Measurements from ENCODE around the gene PBOV1.
"Not testable (repeated sequence)": the region's sequence is repeated elsewhere in the genome, so short reads cannot be mapped to it uniquely, and the experiment has no call there.

Gene PBOV1

DNA sequence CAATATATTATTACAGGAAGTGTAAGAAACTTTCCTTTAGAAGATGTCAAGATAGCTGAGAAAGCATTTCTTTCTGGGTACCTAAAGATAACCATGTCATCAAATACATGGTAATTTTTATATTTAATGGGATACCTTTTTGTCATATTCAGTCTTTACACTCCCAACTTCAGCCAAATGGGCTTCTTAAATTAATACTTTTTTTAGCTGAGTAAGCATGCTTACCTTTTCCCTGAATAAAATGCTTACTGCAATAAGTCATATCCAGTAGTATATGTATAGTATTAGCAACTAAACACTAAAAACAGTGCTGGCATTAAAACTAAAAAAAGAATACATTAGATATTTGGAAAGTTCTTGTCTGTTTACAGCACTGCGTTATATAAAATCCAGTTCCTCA lies 17.4 kb upstream of the PBOV1 start:
- no peak for DNase-seq

DNA sequence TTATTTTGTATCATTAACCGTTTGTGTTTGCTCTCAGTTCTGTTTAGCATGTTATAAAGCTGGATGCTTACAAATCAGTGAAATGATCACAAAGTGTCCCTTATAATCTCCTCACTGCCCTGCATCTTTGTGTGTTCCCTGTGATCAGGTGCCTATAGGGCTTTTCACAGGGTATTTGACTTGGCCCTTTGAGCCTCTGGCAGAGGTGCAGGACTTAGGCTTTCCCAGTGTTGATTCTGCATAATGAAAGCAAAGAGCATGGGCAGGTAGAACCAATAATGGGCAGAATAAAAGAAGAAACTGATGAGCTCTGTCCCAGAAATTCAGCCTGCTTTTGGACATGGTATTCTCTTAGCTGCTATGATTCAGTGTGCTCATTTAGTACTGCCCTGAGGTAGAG lies 16.9 kb upstream of the PBOV1 start:
- DNase-seq, result no peak

DNA sequence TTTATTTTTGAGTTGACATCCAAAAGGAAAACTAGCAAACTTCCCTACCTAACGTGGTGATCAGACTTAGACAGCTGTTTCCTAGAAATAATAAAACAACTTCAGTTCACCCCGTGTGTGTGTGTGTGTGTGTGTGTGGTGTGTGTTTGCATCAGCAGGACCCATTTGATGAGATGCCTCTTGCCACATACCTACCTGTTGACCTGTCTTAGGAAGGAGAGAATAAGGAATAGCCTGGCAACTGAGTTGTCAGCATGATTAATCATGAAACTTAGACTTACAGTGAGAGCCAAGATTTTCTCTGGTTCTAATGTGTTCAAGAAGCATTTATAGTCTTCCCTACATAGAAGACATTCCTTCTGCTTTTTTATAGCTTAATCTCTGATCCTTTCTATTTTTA lies 16.1 kb upstream of the PBOV1 start:
- no peak for DNase-seq

DNA sequence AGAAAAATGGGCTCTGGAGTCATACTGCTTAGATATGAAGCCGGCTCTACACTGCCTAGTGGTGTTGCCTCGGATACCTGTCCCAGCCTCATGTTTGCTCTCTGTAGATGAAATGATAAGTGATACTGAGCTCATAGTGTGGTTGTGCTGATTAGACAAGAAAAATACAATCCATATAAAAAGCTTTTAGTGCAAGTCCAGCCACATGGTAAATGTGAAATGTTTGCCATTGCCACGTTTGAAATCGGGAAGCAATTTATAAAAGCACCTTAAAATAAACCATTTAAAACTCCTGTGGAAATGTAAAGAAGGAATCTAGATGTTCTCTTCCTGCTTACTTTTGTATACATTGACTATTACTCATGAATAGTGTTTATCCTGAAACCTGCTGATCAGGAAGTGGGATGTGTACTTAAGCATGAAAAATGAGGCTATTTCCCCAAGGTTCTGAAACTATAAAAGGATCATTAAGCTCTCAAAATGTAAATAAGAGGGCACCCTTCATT lies 13.1 kb upstream of the PBOV1 start:
- DNase-seq, result peak; percentile 3

DNA sequence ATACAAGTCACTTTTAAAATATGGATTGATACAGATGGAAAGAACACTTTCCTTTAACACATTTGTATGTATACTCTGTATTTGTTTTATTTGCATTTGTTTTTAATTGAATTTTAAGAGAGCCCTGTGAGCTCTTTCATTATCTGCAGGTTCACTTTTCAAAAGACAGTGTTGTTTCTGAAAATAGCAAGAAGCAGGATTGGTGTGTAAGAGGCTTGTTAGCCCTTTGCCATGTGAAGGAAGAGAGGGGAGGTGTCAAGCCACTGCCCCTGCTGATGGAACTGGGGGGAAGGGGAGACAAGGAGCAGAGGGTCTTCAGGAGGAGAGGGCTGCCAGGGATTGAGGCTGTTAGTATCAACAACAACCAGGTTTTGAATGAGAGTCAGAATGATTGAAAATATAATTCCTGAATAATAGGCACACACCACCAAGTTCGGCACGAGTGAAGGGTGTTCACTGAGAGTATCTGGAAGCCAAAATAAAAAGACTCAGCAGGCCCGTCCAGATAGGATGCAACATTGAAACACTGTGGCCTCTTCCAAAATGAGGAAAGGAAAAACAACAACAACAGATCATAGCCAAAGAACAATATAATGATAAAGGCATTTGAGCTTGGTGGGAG lies 12.6 kb upstream of the PBOV1 start:
- DNase-seq, result no peak

DNA sequence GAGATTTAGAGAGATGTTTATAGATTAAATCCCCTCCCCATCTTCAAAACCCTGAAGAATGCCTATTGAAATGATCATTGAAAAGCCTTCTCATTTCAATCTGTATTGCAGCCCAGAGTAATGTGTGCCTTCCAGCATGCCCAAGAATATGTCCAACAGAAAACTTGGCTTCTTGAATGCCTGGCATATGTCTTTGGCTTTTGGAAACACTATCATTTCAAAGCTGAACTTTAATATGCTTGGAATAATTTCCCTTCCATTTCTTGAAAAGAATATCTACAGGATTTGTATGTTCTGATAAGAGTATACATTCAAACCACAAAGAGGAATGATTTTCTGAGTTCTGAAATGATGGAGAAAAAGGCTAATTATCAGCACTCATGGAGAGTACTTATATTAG lies 11.9 kb upstream of the PBOV1 start:
- DNase-seq, result no peak

DNA sequence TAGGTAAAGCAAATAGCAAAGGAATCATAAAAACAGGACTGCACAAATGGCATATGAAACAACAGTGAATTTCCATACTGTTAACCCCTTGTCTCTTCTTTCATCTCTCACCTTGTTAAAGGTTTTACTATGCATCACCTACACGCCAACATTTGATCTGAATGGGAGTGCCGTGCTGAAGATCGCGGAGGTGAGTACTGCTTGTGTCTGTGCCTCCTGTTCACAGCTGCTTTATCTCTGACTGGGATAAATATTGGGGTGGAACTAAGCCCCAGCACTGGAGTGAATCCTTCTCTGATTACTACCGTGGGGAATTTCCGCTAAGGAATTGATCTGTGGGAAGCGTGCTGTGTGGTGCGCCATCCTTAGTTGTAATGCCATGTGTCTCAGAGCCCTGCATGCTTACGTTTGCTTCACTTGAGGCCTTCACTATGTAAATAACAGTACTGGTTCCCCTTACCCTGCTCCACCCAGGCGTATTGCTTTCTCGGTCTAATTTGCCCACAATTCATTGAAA lies 11.4 kb upstream of the PBOV1 start:
- no peak for DNase-seq

DNA sequence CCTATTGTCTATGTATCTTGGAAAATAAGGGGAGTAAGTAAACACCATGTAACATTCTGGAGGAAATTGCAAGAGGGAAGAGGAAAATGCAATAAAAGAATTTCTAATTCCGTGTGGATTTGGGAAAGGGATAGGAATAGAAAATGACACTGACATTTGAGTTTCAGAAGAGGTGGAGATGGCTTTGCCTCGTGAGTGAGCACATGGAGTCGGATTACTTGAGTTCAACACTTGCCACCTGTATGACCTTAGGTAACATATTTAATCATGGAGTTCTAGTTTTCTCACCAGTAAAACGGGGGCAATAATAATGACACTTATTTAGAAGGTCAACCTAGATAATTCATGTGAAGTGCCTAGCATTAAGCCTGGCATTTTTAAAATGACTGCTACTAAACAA lies 10.8 kb upstream of the PBOV1 start:
- DNase-seq, result no peak

DNA sequence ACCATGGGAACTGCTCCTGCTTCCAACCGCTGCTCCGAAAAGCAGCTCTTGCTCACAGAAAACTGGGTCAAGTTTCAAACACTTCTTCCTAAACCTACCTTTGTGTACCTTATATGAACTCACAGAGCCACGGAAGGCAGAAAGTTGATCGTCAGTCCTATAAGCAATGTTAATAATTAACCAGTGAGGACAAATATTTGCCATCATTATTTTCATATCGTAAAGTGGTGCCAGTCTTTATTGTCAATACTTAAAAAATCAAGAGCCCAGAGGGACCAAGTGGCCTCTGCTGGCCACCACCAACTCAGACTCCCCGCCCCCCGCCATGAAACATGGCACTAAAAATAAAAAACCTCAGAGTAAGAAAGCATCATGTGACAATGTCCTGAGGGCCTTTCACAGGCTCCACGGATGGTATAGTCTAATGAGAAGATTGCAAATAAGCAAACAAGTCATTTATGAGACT lies 9.1 kb upstream of the PBOV1 start:
- DNase-seq, result no peak

DNA sequence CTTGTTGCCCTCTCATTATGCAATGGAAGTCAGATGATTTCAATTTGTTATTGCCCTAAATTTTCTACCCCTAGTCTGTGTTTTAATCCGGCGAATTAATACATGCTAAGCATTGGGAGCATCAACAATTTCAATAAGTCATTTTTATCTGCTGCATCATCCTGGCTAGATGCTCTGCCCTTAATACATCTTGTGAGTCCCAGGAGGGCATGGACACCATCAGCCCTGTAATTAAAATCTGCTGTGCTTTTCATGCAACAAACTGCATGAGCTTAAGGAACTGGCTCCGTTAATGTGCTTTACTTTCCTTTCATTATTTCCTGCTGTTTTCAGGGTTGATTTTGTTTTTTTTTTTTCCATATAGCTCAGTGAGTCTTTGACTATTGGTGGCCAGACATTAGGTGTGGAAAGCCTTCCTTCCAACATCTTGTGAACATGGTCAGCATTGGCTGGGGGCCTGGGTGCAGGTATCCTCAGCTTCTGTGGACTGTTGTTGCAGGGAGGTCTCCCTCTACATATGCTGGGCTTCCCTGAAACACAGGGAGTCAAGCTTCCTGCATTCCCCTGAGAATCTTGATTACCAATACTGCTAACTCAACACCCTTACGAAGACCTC lies 8.5 kb upstream of the PBOV1 start:
- DNase-seq, result no peak

DNA sequence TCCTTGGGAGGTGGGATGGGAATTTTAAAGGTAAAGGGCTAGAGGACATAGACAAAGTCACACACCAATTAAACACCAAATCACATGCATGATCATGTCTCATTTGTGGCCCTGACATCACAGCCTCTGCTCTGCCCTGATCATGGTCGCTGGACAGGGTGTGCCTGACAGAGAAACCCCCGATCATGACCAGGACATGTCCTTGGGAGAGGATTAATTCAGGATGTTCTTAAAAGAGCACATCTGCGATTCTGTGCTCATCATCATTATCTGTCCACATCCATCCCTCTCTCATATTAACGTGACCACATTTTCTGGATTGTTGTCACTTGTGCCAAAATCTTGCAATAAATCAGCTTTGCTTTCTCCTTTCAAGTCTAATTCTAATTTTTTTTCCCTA lies 7.7 kb upstream of the PBOV1 start:
- no peak for DNase-seq

DNA sequence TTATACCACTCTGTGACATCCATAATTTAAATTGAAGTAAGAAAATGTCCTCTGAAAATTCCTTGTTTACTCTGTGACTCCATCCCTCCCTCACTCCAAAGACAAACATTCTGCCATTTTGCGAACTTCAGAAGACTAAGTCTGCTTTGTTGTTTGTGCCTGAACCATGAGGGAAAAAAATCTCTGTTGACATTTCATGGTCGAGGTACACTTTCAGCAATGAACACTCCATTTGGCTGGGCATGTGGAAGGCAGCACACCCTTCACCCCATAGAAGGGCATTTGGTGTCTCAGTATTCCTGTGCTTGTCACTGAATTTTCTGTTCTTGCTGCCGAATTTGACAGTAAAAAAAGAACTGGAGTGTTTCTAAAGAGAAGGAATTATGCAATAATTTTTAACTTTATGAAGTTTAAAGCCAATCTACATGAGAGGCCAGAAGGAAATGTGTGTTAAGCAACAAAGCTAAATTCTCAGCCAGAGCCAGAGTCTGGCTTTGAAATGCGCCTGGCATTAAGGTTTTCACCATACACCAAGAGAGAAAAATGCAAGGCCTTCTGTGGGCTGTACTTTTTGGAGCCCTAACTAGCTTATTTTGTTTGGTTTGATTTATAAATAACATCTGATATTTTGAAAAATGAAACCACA lies 4.7 kb upstream of the PBOV1 start:
- DNase-seq, result no peak

DNA sequence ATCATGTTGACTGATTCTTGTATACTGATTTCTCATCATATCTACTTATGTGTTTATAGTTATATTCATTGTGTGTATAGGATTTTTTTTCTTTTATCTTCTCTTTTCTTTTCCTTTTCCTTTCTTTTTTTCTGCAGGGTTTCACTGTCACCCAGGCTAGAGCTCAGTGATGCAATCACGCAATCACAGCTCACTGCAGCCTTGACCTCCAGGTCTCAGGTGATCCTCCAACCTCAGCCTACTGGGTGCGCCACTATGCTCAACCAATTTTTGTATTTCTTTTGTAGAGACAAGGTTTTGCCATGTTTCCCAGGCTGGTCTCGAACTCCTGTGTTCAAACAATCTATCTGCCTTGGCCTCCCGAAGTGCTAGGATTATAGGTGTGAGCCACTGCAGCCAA lies 1.6 kb upstream of the PBOV1 start:
- DNase-seq, result no peak

DNA sequence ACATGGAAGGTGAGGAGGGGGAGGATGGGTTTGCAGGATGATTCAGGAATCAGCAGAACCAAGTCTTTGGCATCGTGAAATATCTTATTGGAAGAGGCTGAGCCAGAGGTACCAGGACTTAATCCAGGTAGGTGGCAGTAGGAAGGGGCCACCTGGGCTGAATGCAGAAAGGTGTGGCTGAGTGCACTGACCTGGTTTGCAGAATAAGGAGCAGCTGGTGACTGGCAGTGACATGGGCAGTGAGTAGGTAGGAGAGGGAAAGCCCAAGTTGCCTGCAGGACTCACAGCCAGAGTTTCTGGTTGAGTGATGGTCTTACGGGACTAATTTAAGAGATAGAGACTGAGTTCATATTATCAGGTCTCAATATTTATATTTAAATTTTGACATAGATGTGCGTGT lies 1.1 kb upstream of the PBOV1 start:
- no peak for DNase-seq

DNA sequence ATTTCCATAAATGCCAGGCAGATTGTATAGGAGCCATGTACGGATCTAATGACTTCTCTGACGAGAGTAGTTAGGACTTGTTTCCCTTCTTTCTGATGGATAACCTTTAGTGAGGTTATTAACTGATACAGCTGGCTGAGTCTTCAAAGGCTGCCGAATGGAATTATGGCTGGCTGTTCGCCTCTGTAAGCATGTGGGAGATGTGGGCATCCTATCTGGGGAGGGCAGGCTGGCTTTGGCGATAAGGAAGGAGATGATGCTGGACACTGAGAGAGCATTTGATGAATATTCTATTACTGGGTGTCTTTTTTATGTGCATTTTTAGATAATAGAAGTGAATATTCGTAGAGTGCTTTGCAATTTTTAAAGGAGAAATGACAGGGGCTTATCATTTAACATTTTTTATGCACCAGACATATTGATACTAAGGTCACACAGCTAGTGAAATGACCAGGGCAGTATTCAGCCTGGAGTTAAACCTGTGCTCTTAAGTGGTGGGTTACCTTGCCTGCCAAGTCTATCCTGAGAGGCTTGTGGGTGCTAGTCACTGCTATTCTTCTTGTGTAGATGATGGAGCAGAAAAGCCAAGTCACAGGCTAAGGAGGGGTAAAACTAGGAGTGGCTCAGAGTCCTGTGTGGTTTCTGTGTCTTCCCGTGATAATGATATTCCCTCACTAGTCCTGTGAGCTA lies 3.1 kb downstream of the PBOV1 start:
- DNase-seq, result no peak

DNA sequence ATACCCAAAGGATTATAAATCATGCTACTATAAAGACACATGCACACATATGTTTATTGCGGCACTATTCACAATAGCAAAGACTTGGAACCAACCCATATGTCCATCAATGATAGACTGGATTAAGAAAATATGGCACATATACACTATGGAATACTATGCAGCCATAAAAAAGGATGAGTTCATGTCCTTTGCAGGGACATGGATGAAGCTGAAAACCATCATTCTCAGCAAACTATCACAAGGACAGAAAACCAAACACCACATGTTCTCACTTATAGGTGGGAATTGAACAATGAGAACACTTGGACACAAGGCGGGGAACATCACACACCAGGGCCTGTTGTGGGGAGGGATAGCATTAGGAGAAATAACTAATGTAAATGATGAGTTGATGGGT lies 5.8 kb downstream of the PBOV1 start:
- not testable (repeated sequence) for DNase-seq

DNA sequence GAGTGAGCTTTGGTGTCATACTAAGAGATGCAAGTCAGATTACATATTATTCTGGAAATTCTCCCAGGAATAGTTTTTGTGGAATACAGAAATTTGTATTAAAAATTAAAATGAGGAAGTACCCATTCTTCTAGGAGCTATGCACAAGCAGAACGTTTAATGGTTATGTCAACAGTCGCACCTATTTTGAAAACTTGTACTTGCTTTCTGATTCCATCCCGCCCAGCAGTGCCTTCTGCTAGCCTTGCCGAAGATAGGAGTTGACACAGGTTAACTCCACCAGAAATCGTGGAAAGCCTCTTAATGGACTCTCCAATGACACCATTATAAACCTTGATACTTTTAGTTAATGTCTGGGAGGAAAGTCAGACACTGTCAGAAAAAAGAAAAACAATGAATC lies 6.7 kb downstream of the PBOV1 start:
- no peak for DNase-seq

DNA sequence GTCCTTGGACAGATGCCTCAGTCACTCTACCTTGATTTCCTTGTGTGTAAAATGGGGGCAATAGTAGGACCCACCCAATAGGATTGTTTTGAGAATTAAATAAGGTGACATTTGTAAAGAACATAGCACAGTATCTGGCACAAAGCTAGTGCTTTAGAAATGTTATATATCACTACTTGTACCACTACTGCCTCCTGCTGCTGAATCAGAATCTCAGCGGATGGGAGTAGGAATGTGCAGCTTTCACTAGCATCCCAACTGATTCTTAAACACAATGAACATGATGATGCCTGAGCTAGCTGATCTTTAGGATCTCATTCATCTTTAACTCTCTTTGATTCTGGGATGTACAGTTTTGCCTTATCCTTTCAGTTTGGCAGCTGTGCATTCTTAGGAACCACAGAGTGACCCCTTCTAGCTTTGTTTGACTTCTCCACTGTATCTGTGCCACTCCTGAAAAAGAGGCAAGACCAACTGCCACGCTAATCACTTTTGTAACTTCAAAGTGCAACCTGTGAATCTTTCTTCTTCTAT lies 7.2 kb downstream of the PBOV1 start:
- no peak for DNase-seq

DNA sequence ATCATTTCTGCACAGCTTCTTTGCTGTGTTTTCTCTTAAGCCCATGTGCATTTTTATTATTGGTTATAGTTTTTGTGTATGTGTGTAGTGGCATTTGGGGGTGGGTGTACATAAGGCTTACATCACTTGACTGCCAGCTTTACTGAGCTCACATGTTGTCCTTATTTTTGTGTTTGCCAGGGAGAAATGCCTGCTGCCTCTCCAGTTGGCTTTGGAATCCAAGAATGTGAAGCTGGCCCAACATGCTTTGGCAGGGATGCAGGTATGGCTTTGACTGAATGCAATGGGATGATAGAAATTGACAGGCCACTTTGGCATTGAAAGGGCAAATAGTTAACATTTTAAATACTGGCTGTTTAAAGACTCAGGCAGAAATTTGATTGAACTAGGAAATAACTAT lies 11.4 kb downstream of the PBOV1 start:
- DNase-seq, result no peak

DNA sequence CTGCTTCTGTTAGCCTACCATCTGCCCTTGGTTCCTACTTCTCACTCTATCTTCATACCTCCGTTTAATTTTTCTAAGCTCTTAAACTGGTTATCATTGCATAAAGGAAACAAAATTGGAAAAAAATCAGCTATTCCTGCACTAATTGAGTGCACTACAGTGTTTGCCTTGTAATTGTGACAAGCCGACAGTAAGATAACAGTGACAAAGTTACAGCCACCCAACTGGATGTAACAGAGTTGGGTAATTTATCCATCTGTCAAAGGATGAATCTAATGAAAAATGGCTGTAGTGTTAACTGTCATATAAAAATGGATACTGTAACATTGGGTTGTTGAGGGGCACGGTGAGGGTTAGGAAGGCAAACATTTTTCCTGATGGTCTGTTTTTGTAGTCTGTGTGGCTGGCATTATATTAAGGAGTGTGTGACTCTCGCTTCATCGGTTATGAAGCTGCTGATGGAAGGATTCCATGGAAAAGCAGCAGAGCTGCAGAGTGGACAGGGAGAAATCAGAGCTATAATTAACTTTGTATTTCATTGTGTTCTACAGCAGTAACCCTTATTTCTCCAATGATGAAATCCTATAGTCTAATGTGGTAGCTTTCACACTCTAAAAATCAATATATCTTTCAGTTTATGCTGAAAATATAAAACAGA lies 12.7 kb downstream of the PBOV1 start:
- no peak for DNase-seq

DNA sequence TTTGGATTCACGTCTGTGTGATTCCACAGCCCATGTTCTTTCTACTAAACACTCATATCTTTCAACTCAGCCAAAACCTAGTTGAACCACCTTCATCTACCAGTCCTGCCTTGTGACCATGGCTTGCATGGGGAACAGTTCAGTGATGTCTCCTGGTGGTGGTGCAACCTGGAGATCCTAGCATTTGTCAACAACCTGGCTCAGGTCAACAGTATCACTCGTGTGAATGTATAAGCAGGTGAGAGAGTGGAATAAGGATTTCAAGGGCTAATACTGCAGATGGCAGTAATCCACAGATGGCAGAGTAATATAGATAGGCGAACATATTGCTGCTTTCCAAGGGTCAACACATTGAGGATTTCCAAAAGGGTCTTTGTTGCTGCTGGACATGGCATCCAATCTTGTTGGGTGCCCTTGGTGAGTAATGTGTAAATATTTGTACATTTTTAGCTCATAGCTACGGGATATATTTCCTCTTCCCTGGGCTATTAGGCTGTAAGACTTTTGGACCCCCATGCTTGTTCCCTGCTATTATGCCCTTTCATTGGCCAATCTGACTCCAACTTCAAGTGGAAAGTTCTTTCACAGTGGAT lies 13.4 kb downstream of the PBOV1 start:
- no peak for DNase-seq

DNA sequence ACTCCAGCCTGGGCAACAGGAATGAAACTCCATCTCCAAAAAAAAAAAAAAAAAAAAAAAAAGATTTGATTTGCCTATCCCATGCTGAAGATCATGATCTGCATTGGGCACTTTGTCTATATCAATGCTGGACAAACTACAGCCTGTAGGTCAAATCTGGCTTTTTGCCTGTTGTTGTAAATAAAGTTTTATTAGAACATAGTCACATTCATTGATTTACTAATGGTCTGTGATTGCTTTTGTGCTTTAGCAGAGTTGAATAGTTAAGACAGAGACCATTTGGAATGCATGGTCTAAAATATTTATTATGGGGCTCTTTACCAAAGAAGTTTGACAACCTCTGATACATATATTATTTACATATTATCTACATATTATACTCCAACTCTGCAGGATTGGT lies 14.0 kb downstream of the PBOV1 start:
- DNase-seq, result no peak
